HG03039 (cell line): Measurements from ENCODE around the gene CD81.
"Not testable (repeated sequence)": the region's sequence is repeated elsewhere in the genome, so short reads cannot be mapped to it uniquely, and the experiment has no call there.

Experiments
- ATAC-seq: cut with Tn5 transposase; IDR thresholded peaks from one replicate; pipeline ENCODE4 v1.9.1; 2021; ENCODE audit warnings: mild to moderate bottlenecking, moderate library complexity; ENCODE audit not compliant: unreplicated experiment

CD81 gene

GRCh38 chr11:2355000-2355644 lies 22.0 kb upstream of the CD81 start:
- no peak for ATAC-seq

GRCh38 chr11:2357246-2357645 lies 19.9 kb upstream of the CD81 start:
- no peak for ATAC-seq

- not testable (repeated sequence) for ATAC-seq
These were observed 19.5 kb upstream of the CD81 start for GRCh38 chr11:2357651-2358050.

- ATAC-seq: no peak
These were observed 18.2 kb upstream of the CD81 start for GRCh38 chr11:2358754-2359442.

- ATAC-seq: no peak
These were observed 17.6 kb upstream of the CD81 start for GRCh38 chr11:2359557-2359956.

GRCh38 chr11:2360081-2360642 lies 16.9 kb upstream of the CD81 start:
- ATAC-seq: no peak

- ATAC-seq: no peak
These were observed 15.5 kb upstream of the CD81 start for GRCh38 chr11:2361565-2361964.

- ATAC-seq: no peak
These were observed 14.7 kb upstream of the CD81 start for GRCh38 chr11:2362414-2362813.

GRCh38 chr11:2363130-2363529 lies 14.0 kb upstream of the CD81 start:
- no peak for ATAC-seq

- no peak for ATAC-seq
These were observed 13.3 kb upstream of the CD81 start for GRCh38 chr11:2363577-2364370.

GRCh38 chr11:2364386-2364785 lies 12.7 kb upstream of the CD81 start:
- ATAC-seq: not testable (repeated sequence)

- no peak for ATAC-seq
These were observed 11.4 kb upstream of the CD81 start for GRCh38 chr11:2365571-2366210.

GRCh38 chr11:2366276-2366675 lies 10.8 kb upstream of the CD81 start:
- no peak for ATAC-seq

- no peak for ATAC-seq
These were observed 10.4 kb upstream of the CD81 start for GRCh38 chr11:2366733-2367132.

GRCh38 chr11:2367266-2368160 lies 9.6 kb upstream of the CD81 start:
- ATAC-seq: no peak

GRCh38 chr11:2368178-2368850 lies 8.8 kb upstream of the CD81 start:
- no peak for ATAC-seq

- no peak for ATAC-seq
These were observed 8.3 kb upstream of the CD81 start for GRCh38 chr11:2368851-2369180.

GRCh38 chr11:2369320-2369719 lies 7.8 kb upstream of the CD81 start:
- no peak for ATAC-seq

- no peak for ATAC-seq
These were observed 7.2 kb upstream of the CD81 start for GRCh38 chr11:2369896-2370295.
